Testis (tissue), 3 donors: ENCODE results near the gene DCT. TPM values are rescaled to one million over a fixed set of nuclear protein-coding genes. Genes with fewer than 3 reads are reported as not detected.
"Not testable (repeated sequence)": the region's sequence is repeated elsewhere in the genome, so short reads cannot be mapped to it uniquely, and the experiment has no call there.

Experiments used
- DNase-seq: peaks from one replicate; pipeline ENCODE4 v3.0.0-alpha.2; 2019
- H3K27ac ChIP-seq, 2 donors: fragments of 200-600 bp; sonication (generic); one replicate each; pipeline ENCODE4 v1.5.1; 2019
- H3K27me3 ChIP-seq: fragments of 200-600 bp; sonication (generic); one replicate; pipeline ENCODE4 v1.5.1; 2019
- H3K36me3 ChIP-seq: fragments of 200-600 bp; sonication (generic); one replicate; pipeline ENCODE4 v1.5.1; 2017; ENCODE audit warnings: low read depth; ENCODE audit errors: missing control alignments
- H3K4me1 ChIP-seq: fragments of 200-600 bp; sonication (generic); one replicate; pipeline ENCODE4 v1.5.1; 2019
- H3K4me3 ChIP-seq, 2 donors: fragments of 200-600 bp; sonication (generic); one replicate each; pipeline ENCODE4 v1.5.1; 2017 to 2019
- H3K9me3 ChIP-seq: fragments of 200-600 bp; sonication (generic); one replicate; pipeline ENCODE4 v1.5.1; 2017
- POLR2A ChIP-seq: fragments of 450-650 bp; IDR thresholded peaks from one replicate; pipeline ENCODE4 v1.6.1; 2017; ENCODE audit warnings: antibody characterized with exemption, mild to moderate bottlenecking, moderate library complexity
- WGBS, 2 donors: methylation state at CpG; one replicate each; pipeline ENCODE4 v1.1.5; 2018; 5-methylcytosine and 5-hydroxymethylcytosine counted together
- intact Hi-C: fragments of 100-400 bp; cut with DNase I; formaldehyde crosslinking; loops from one replicate; pipeline ENCODE4 v1.15.1; 2023; ENCODE audit warnings: low total_unique reads
- polyA plus RNA-seq: library from polyadenylated mRNA; stranded (reverse); fragments of 350-450 nt; fragmentation: Illumina TruSeq; extraction: RNeasy Lipid Tissue Mini Kit (QIAGEN cat#74804); gene quantifications from one replicate; pipeline ENCODE4 v1.2.3, GENCODE V29; 2014; ENCODE audit warnings: low read depth, low replicate concordance; ENCODE audit not compliant: insufficient read depth
- total RNA-seq, 2 donors: library from RNA; depleted of rRNA; stranded (reverse); fragments of >200 nt; gene quantifications; one replicate each; pipeline ENCODE4 v1.2.3, GENCODE V29; 2016
- TF ChIP-seq, protein P1 (sequence below), 3 experiments: fragments of 450-650 bp in 2 of 3; fragments of 200-600 bp in 1 of 3; sonication (generic) in 1 of 3; IDR thresholded peaks; one replicate each; pipeline ENCODE4 v1.5.1; 2016 to 2019; ENCODE audit warnings: antibody characterized with exemption in 3 of 3, mild to moderate bottlenecking in 2 of 3, moderate library complexity in 1 of 3

The DCT gene
- total and polyA plus RNA-seq, 3 donors from 2014 or later: 2.1 to 2.9 (median 2.7) TPM

DNA sequence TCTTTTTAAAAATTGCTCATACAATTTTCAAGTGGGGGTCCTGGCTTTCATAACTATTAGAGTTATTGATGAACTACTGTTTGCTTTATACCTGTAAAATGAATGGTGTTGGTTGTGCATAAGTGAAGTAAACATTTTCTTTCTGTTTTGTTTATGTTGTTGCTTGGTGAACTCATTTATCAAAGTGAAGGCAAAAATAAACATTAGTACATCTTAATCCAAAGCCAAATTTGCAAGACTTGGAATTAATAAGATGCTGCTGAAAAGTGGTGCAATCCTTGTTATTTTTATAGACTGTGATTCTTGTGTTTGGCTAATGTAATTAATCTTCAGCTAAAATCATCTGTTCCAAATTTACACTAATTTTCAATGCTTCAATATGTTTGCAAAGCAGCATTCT, 24.4 kb upstream of the DCT start:
- Histone ChIP-seq H3K27me3 (no peaks in the 10 kb centered on the region), H3K9me3 (no peaks in the 10 kb centered on the region), H3K36me3 (no peaks in the 10 kb centered on the region), H3K4me3 (no peak overlapping the region), H3K4me1 (no peaks in the 10 kb centered on the region), H3K27ac (no peak overlapping the region)
- intact Hi-C loops: no loop called here
- no peak for DNase-seq
- no peak for TF ChIP-seq POLR2A
- TF ChIP-seq, protein P1, sequence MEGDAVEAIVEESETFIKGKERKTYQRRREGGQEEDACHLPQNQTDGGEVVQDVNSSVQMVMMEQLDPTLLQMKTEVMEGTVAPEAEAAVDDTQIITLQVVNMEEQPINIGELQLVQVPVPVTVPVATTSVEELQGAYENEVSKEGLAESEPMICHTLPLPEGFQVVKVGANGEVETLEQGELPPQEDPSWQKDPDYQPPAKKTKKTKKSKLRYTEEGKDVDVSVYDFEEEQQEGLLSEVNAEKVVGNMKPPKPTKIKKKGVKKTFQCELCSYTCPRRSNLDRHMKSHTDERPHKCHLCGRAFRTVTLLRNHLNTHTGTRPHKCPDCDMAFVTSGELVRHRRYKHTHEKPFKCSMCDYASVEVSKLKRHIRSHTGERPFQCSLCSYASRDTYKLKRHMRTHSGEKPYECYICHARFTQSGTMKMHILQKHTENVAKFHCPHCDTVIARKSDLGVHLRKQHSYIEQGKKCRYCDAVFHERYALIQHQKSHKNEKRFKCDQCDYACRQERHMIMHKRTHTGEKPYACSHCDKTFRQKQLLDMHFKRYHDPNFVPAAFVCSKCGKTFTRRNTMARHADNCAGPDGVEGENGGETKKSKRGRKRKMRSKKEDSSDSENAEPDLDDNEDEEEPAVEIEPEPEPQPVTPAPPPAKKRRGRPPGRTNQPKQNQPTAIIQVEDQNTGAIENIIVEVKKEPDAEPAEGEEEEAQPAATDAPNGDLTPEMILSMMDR (IDR thresholded peaks at IDR 0.05): no peak

DNA sequence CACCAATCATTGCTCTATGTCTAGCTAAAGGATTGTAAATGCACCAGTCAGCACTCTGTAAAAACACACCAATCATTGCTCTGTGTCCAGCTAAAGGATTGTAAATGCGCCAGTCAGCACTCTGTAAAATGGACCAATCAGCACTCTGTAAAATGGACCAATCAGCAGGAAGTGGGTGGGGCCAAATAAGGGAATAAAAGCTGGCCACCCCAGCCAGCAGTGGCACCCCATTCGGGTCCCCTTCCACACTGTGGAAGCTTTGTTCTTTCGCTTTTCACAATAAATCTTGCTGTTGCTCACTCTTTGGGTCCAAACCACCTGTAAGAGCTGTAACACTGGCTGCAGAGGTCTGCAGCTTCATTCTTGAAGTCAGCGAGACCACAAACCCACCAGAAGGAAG, 19.3 kb upstream of the DCT start:
- intact Hi-C loops, H3K27me3 ChIP-seq, DNase-seq, H3K27ac ChIP-seq, H3K9me3 ChIP-seq, H3K4me3 ChIP-seq, H3K36me3 ChIP-seq, H3K4me1 ChIP-seq: not testable (repeated sequence)
- 93 to 94% methylated on average over 4 of the region's 4 CpGs for WGBS, 2 donors

DNA sequence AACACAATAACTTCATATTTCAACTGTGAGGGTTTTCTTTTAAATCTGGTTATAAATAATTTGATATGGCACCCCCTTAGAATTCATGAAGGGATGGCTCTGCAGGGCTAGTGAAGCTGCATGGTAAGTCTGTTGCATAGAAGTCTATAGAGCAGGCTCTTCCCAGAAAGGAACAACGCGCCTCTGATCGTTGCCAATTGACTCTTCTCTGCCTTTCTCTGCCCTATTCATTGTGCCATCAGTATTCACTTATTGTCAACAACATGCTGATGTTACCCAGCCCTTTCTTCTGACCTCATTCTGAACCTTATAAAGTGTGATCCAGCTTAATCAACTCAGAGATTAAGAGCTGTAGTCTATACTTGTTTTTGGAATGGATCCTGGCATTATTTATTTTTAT, 16.3 kb upstream of the DCT start:
- intact Hi-C loops: no loop called here
- Histone ChIP-seq H3K36me3 (no peaks in the 10 kb centered on the region), H3K27me3 (no peaks in the 10 kb centered on the region), H3K9me3 (no peaks in the 10 kb centered on the region), H3K27ac (no peak overlapping the region), H3K4me1 (no peaks in the 10 kb centered on the region), H3K4me3 (no peak overlapping the region)
- 93 to 98% methylated on average over 3 of the region's 3 CpGs for WGBS, 2 donors
- TF ChIP-seq POLR2A: no peak
- TF ChIP-seq, protein P1 (IDR thresholded peaks at IDR 0.05): no peak
- no peak for DNase-seq

DNA sequence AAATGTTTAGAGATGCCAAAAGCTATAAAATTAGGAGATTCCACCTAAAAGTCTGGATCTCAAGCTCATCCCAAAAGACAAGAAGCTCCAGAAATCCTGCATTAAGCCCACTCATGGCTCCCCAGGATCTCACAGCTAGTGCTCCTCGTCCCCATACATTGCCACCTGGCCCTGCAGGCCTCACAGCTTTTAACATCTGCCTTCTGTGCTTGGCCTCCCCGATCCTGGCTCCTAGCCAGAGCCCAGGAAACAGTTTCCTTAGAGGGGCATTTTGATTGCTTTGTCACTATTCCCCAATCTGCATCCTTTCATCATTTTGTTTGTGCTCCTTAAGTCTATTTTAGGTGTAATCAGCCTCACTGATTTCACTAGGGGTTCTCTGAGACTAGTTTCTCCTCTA, 14.5 kb upstream of the DCT start:
- Histone ChIP-seq H3K9me3 (no peaks in the 10 kb centered on the region), H3K27ac (no peak overlapping the region), H3K4me1 (no peaks in the 10 kb centered on the region), H3K27me3 (no peaks in the 10 kb centered on the region), H3K36me3 (no peaks in the 10 kb centered on the region), H3K4me3 (no peak overlapping the region)
- intact Hi-C loops: no loop called here
- no peak for TF ChIP-seq POLR2A
- no peak for DNase-seq
- 33 to 55% methylated on average over 2 of the region's 2 CpGs for whole genome bisulfite sequencing, 2 donors

DNA sequence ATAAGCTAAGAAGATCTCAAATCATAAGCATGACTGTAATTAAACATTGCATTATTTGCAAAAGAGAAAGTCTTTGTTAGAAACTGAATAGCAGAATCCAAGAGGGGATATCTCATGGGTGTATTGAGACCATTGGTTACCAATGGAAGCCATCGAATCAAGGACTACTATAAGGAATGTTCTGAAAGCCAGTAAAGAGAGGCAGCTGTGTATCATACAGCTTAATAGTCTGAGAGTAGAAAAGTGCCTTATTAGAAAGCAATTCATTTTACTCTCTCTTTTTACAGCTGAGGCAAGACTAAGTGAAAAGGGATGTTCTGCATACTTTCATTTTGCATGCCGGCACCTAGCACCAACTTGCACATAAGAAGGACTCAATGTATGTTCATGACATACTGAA, 7.6 kb upstream of the DCT start:
- intact Hi-C loops: no loop called here
- WGBS, 2 donors: 83 to 89% methylated on average over 2 of the region's 2 CpGs
- no peaks in the 10 kb centered on the region for H3K4me1 ChIP-seq
- DNase-seq: no peak
- no peak overlapping the region for H3K4me3 ChIP-seq
- H3K9me3 ChIP-seq: no peaks in the 10 kb centered on the region
- H3K27ac ChIP-seq: no peak overlapping the region
- no peaks in the 10 kb centered on the region for H3K36me3 ChIP-seq
- no peaks in the 10 kb centered on the region for H3K27me3 ChIP-seq
- TF ChIP-seq, protein P1 (IDR thresholded peaks at IDR 0.05): no peak
- no peak for TF ChIP-seq POLR2A

DNA sequence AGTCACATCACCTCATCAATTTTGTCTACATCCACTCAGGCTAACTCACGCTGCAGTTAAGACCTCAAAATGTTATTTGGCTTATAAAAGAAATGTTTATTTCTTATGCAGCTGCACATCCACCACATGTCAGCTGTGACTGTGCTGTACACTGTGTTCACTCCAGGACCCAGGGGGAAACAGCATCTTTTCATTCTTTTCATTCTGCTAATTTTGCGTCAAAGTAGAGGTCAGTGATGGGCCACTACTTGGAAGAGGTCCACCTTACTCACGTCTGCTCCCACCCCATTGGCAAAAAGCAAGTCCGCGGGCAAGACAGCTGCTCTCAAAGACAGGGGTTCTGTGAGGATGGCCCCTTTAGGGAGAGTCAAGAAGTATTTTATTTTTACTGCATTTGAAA, 4.5 kb upstream of the DCT start:
- intact Hi-C loops: no loop called here
- H3K36me3 ChIP-seq: no peaks in the 10 kb centered on the region
- H3K4me1 ChIP-seq: no peaks in the 10 kb centered on the region
- TF ChIP-seq, protein P1 (IDR thresholded peaks at IDR 0.05): no peak
- no peak for TF ChIP-seq POLR2A
- no peaks in the 10 kb centered on the region for H3K9me3 ChIP-seq
- H3K27me3 ChIP-seq: no peaks in the 10 kb centered on the region
- no peak overlapping the region for H3K27ac ChIP-seq
- WGBS, 2 donors: 58 to 67% methylated on average over 5 of the region's 5 CpGs
- no peak overlapping the region for H3K4me3 ChIP-seq
- no peak for DNase-seq
